Islet of Langerhans (tissue), 1 donor: Measurements from ENCODE around the gene CDK2.
"Not testable (repeated sequence)": the region's sequence is repeated elsewhere in the genome, so short reads cannot be mapped to it uniquely, and the experiment has no call there.

Experiments used
- FAIRE-seq: peaks from one replicate; lab custom pipeline; 2011; peaks lifted over from hg19 to GRCh38; lab: Jason Lieb, UNC

Gene CDK2

GRCh38 chr12:55938826-55939501 lies 27.7 kb upstream of the CDK2 start:
- no peak for FAIRE-seq

GRCh38 chr12:55940065-55940732 lies 26.4 kb upstream of the CDK2 start:
- FAIRE-seq, result no peak

- no peak for FAIRE-seq
Measured at GRCh38 chr12:55942055-55942454, 24.6 kb upstream of the CDK2 start.

GRCh38 chr12:55942577-55943136 lies 24.0 kb upstream of the CDK2 start:
- FAIRE-seq, result no peak

- no peak for FAIRE-seq
Measured at GRCh38 chr12:55946553-55946952, 20.1 kb upstream of the CDK2 start.

GRCh38 chr12:55955344-55955743 lies 11.3 kb upstream of the CDK2 start:
- no peak for FAIRE-seq

- FAIRE-seq, result no peak
Measured at GRCh38 chr12:55955800-55956508, 10.7 kb upstream of the CDK2 start.

GRCh38 chr12:55957106-55957859 lies 9.3 kb upstream of the CDK2 start:
- no peak for FAIRE-seq

GRCh38 chr12:55963760-55964159 lies 2.9 kb upstream of the CDK2 start:
- no peak for FAIRE-seq

GRCh38 chr12:55965240-55965639 lies 1.4 kb upstream of the CDK2 start:
- no peak for FAIRE-seq

GRCh38 chr12:55965941-55966407 lies 656 bp upstream of the CDK2 start, which contains the start of gene PMEL:
TSS of gene PMEL (minus strand) at chr12:55966042. CDS start at chr12:55966011, 31 bp downstream.
- no peak for FAIRE-seq

- no peak for FAIRE-seq
Measured at GRCh38 chr12:55969356-55969755, 2.7 kb downstream of the CDK2 start.

- FAIRE-seq, result no peak
Measured at GRCh38 chr12:55970775-55971174, 4.1 kb downstream of the CDK2 start.

GRCh38 chr12:55972042-55972441 lies 5.4 kb downstream of the CDK2 start:
- FAIRE-seq, result no peak

GRCh38 chr12:55972456-55972855 lies 5.8 kb downstream of the CDK2 start:
- FAIRE-seq, result no peak

GRCh38 chr12:55972911-55973598 lies 6.4 kb downstream of the CDK2 start:
- FAIRE-seq, result no peak

- peak; percentile 97 for FAIRE-seq
Measured at GRCh38 chr12:55973599-55974307, 7.1 kb downstream of the CDK2 start, which contains the start of gene RAB5B. TSS of gene RAB5B (plus strand) at chr12:55974078. CDS start at chr12:55986961, 12,883 bp downstream.

GRCh38 chr12:55974308-55974730 lies 7.7 kb downstream of the CDK2 start:
- no peak for FAIRE-seq

GRCh38 chr12:55978393-55978792 lies 11.8 kb downstream of the CDK2 start:
- no peak for FAIRE-seq

GRCh38 chr12:55979069-55979468 lies 12.4 kb downstream of the CDK2 start:
- FAIRE-seq, result no peak

GRCh38 chr12:55981882-55982281 lies 15.3 kb downstream of the CDK2 start:
- not testable (repeated sequence) for FAIRE-seq
